GM13977 (cell line): ENCODE measurements around the gene TGM2.

Experiments used
- DNase-seq: peaks from one replicate; pipeline ENCODE4 v3.0.0; 2012; ENCODE audit warnings: low spot score
- CTCF ChIP-seq: IDR thresholded peaks from 2 replicates; pipeline ENCODE4 v1.5.1; 2012; ENCODE audit warnings: mild to moderate bottlenecking, control low read depth; ENCODE audit not compliant: insufficient read depth; ENCODE audit errors: extremely low read depth, missing control alignments
- in situ Hi-C: fragments of 300-500 bp; cut with MboI; formaldehyde crosslinking; loops from one replicate; pipeline ENCODE4 v1.12.0; 2022; ENCODE audit warnings: low sequenced_read_pairs, low pct_unique_long_range_greater_than_20kb, mixed read lengths, inconsistent platforms; ENCODE audit not compliant: unreplicated experiment

Gene TGM2

GRCh38 chr20:38168791-38169589 is 3.9 kb upstream of the TGM2 start:
- in situ Hi-C loops, result no loop called here
- TF ChIP-seq CTCF, result no peak
- DNase-seq, result no peak

GRCh38 chr20:38167851-38168760 is 3.0 kb upstream of the TGM2 start:
- TF ChIP-seq CTCF, result no peak
- DNase-seq, result no peak
- in situ Hi-C loops, result no loop called here

- DNase-seq, result no peak
- in situ Hi-C loops, result no loop called here
- TF ChIP-seq CTCF, result no peak
Observed at GRCh38 chr20:38167328-38167850, 2.3 kb upstream of the TGM2 start.

- no peak for TF ChIP-seq CTCF
- in situ Hi-C loops, result no loop called here
- no peak for DNase-seq
Observed at GRCh38 chr20:38166703-38167233, 1.7 kb upstream of the TGM2 start.

- no peak for TF ChIP-seq CTCF
- in situ Hi-C loops, result no loop called here
- DNase-seq, result no peak
Observed at GRCh38 chr20:38165966-38166702, 1.1 kb upstream of the TGM2 start.

GRCh38 chr20:38164624-38165088 is 414 bp downstream of the TGM2 start:
- in situ Hi-C loops, result no loop called here
- no peak for DNase-seq
- TF ChIP-seq CTCF, result no peak
